Caco-2 (cell line): Measurements from ENCODE around the gene MARCKS. TPM values are rescaled to one million over a fixed set of nuclear protein-coding genes. Genes with fewer than 3 reads are reported as not detected.

Source experiments
- BruUV-seq: library from RNA; stranded (reverse); fragments of 400-500 nt; replicated peaks from 2 replicates; lab custom pipeline; 2021; lab: Mats Ljungman, UMichigan
- CTCF ChIA-PET: fragments of 300-600 bp; sonication (Branson Sonifier 250); formaldehyde crosslinking; loops from one replicate; lab custom pipeline; 2022; ENCODE audit warnings: antibody characterized with exemption; lab: Charles Lee
- POLR2A ChIA-PET: fragments of 300-600 bp; sonication (Branson Sonifier 250); formaldehyde crosslinking; loops from one replicate; lab custom pipeline; 2022; ENCODE audit warnings: antibody characterized with exemption; lab: Charles Lee
- DNase-seq, 2 experiments: peaks; one replicate each; pipeline versions ENCODE4 v3.0.0 to v3.0.0-alpha.2; 2020 to 2022
- H3K27me3 ChIP-seq: replicated peaks from 2 replicates; pipeline ENCODE4 v1.6.0; 2011; ENCODE audit warnings: low read length; ENCODE audit not compliant: control insufficient read depth, insufficient read depth
- H3K36me3 ChIP-seq: 2 replicates; pipeline ENCODE4 v1.5.1; 2011; ENCODE audit warnings: low read length; ENCODE audit not compliant: control insufficient read depth, insufficient read depth
- H3K4me1 ChIP-seq: fragments of 250-450 bp; sonication (Bioruptor Pico); 2 replicates; pipeline ENCODE4 v1.5.1; 2020; ENCODE audit warnings: mild to moderate bottlenecking
- H3K4me3 ChIP-seq: 2 replicates; pipeline ENCODE4 v1.5.1; 2011; ENCODE audit warnings: low read depth, mild to moderate bottlenecking, control low read depth, low read length
- H3K9me3 ChIP-seq: fragments of 250-450 bp; sonication (Bioruptor Pico); 2 replicates; pipeline ENCODE4 v1.5.1; 2020; ENCODE audit warnings: mild to moderate bottlenecking, moderate library complexity
- H3K27ac Mint-ChIP-seq: one replicate; pipeline ENCODE4 v1.8.0; 2022; ENCODE audit warnings: mixed read lengths; ENCODE audit not compliant: unreplicated experiment
- H3K27me3 Mint-ChIP-seq: one replicate; pipeline ENCODE4 v1.8.0; 2022; ENCODE audit warnings: mixed read lengths; ENCODE audit not compliant: insufficient read depth, unreplicated experiment
- H3K36me3 Mint-ChIP-seq: one replicate; pipeline ENCODE4 v1.8.0; 2022; ENCODE audit warnings: mild to moderate bottlenecking, mixed read lengths; ENCODE audit not compliant: insufficient read depth, unreplicated experiment
- H3K4me1 Mint-ChIP-seq: one replicate; pipeline ENCODE4 v1.8.0; 2022; ENCODE audit warnings: low read depth, mixed read lengths; ENCODE audit not compliant: unreplicated experiment
- H3K4me3 Mint-ChIP-seq: one replicate; pipeline ENCODE4 v1.8.0; 2022; ENCODE audit warnings: mild to moderate bottlenecking, moderate library complexity, mixed read lengths; ENCODE audit not compliant: unreplicated experiment
- H3K9me3 Mint-ChIP-seq: one replicate; pipeline ENCODE4 v1.8.0; 2022; ENCODE audit warnings: mixed read lengths; ENCODE audit not compliant: unreplicated experiment
- intact Hi-C: fragments of 100-400 bp; cut with micrococcal nuclease; formaldehyde crosslinking; loops from one replicate; pipeline ENCODE4 v1.10.0; 2022; ENCODE audit not compliant: unreplicated experiment
- total RNA-seq: library from RNA; stranded (reverse); gene quantifications from 2 replicates; pipeline ENCODE4 v1.2.3, GENCODE V29; 2022
- TF ChIP-seq, protein P1 (sequence below), 2 experiments: fragments of 200-600 bp in 1 of 2; IDR thresholded peaks; 1 replicate in 1 of 2; 2 replicates in 1 of 2; pipeline versions ENCODE4 v1.5.1 to v1.8.0; 2011 to 2022; ENCODE audit warnings: antibody characterized with exemption in 1 of 2, control low read depth in 1 of 2, inconsistent platforms in 1 of 2, low read depth in 1 of 2, low read length in 1 of 2, mild to moderate bottlenecking in 1 of 2, moderate library complexity in 1 of 2; ENCODE audit not compliant: insufficient read depth in 1 of 2, severe bottlenecking in 1 of 2, unreplicated experiment in 1 of 2

The MARCKS gene
- total RNA-seq, 1 experiment from 2014 or later: 153 TPM

DNA sequence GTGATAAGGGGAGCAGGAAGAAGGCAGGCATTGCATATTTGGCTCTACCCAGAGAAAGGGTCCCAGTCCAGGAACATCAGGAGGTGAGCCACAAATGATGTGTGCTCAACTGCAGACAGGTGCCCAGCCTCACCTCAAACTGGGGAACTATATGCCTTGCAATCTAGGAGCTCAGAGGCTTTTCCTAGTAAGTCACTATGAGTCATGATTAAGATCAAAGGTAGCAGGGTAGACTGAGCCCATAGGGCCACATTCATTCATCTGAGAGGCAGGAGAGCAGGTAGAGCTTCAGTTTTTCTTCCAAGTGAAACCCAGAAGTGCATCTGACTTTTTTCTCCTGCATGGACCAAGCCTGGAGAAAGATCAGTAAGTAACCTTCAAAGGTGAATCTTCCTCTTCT, 31.3 kb downstream of the MARCKS start:
- H3K4me1 ChIP-seq: no peaks in the 10 kb centered on the region
- peaks cover 9% of the 10 kb centered on the region for H3K9me3 Mint-ChIP-seq
- H3K4me3 Mint-ChIP-seq: no peak overlapping the region
- ChIA-PET CTCF (no interaction called here), POLR2A (interaction anchor here (0.6 kb wide), 1 partner anchor 112 kb away, joined by 3 read pairs; no protein-coding TSS in a partner anchor)
- no peaks in the 10 kb centered on the region for H3K36me3 ChIP-seq
- no peak for DNase-seq
- no peaks in the 10 kb centered on the region for H3K27me3 ChIP-seq
- no peaks in the 10 kb centered on the region for H3K27me3 Mint-ChIP-seq
- no peak overlapping the region for H3K4me3 ChIP-seq
- BruUV-seq: no TSS peak
- H3K4me1 Mint-ChIP-seq: peaks cover 7% of the 10 kb centered on the region
- no peak overlapping the region for H3K27ac Mint-ChIP-seq
- TF ChIP-seq, protein P1, sequence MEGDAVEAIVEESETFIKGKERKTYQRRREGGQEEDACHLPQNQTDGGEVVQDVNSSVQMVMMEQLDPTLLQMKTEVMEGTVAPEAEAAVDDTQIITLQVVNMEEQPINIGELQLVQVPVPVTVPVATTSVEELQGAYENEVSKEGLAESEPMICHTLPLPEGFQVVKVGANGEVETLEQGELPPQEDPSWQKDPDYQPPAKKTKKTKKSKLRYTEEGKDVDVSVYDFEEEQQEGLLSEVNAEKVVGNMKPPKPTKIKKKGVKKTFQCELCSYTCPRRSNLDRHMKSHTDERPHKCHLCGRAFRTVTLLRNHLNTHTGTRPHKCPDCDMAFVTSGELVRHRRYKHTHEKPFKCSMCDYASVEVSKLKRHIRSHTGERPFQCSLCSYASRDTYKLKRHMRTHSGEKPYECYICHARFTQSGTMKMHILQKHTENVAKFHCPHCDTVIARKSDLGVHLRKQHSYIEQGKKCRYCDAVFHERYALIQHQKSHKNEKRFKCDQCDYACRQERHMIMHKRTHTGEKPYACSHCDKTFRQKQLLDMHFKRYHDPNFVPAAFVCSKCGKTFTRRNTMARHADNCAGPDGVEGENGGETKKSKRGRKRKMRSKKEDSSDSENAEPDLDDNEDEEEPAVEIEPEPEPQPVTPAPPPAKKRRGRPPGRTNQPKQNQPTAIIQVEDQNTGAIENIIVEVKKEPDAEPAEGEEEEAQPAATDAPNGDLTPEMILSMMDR (IDR thresholded peaks at IDR 0.05; ENCODE audit: insufficient read depth in 1 of 2, low read depth in 1 of 2, low read length in 1 of 2, severe bottlenecking in 1 of 2, unreplicated experiment in 1 of 2): no peak
- no peaks in the 10 kb centered on the region for H3K36me3 Mint-ChIP-seq
- intact Hi-C loops: no loop called here
- H3K9me3 ChIP-seq: no peaks in the 10 kb centered on the region

DNA sequence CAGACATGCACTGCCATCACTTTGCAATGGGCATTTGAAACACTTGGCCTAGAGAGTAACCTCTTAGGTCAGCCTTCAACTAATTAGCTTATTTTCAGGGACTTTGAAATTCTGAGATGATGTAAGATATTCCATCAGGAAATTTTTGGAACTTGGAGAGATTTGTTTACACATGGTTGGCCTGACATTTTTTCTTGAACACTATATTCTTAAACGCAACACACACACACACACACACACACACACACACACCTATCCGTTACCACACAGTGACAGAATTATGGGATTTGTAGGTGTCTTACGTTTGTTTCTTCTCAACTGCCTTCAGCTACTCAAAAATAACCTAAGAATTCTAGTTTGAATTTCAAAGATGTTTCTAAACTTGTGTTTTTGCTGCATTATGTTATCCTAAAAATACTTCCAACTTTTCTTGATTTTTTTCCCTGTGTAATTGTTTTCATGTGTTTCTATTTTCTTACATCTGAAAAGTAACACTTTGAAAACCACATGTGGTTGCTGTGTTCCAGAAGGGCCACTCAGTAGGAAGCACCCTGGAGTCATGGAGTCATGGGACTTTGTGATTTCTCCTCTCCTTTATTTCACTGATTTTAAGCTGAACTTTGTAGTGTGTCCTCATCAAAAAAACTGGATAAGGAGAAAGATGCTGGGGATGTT, 31.9 kb downstream of the MARCKS start:
- Histone ChIP-seq H3K4me3 (no peak overlapping the region), H3K4me1 (no peaks in the 10 kb centered on the region), H3K27me3 (no peaks in the 10 kb centered on the region), H3K36me3 (no peaks in the 10 kb centered on the region), H3K9me3 (no peaks in the 10 kb centered on the region)
- TF ChIP-seq, protein P1 (IDR thresholded peaks at IDR 0.05; ENCODE audit: insufficient read depth in 1 of 2, low read depth in 1 of 2, low read length in 1 of 2, severe bottlenecking in 1 of 2, unreplicated experiment in 1 of 2): no peak
- intact Hi-C loops: no loop called here
- Mint-ChIP-seq H3K27me3 (no peaks in the 10 kb centered on the region), H3K4me3 (no peak overlapping the region), H3K27ac (no peak overlapping the region), H3K4me1 (peaks cover 7% of the 10 kb centered on the region), H3K9me3 (peaks cover 9% of the 10 kb centered on the region), H3K36me3 (no peaks in the 10 kb centered on the region)
- DNase-seq: no peak
- BruUV-seq: no TSS peak
- ChIA-PET POLR2A (interaction anchor here (0.6 kb wide), 1 partner anchor 112 kb away, joined by 3 read pairs; no protein-coding TSS in a partner anchor), CTCF (no interaction called here)

- Mint-ChIP-seq H3K4me1 (peaks cover 2% of the 10 kb centered on the region), H3K36me3 (no peaks in the 10 kb centered on the region), H3K9me3 (peaks cover 9% of the 10 kb centered on the region), H3K27ac (no peak overlapping the region), H3K27me3 (no peaks in the 10 kb centered on the region), H3K4me3 (no peak overlapping the region)
- H3K9me3 ChIP-seq: no peaks in the 10 kb centered on the region; the same call in 1 of the 2 replicates
- no peaks in the 10 kb centered on the region for H3K36me3 ChIP-seq
- CTCF ChIA-PET: no interaction called here
- POLR2A ChIA-PET: no interaction called here
- H3K4me3 ChIP-seq: no peak overlapping the region
- no TSS peak for BruUV-seq
- DNase-seq: no peak
- no peaks in the 10 kb centered on the region for H3K4me1 ChIP-seq
- intact Hi-C loops: no loop called here
- TF ChIP-seq, protein P1 (IDR thresholded peaks at IDR 0.05; ENCODE audit: insufficient read depth in 1 of 2, low read depth in 1 of 2, low read length in 1 of 2, severe bottlenecking in 1 of 2, unreplicated experiment in 1 of 2): no peak
- H3K27me3 ChIP-seq: no peaks in the 10 kb centered on the region
These were observed 36.3 kb downstream of the MARCKS start for GRCh38 chr6:113893451-113893850.
